ENCODE measurements around the gene ASF1A. TPM values are rescaled to one million over a fixed set of nuclear protein-coding genes. Genes with fewer than 3 reads are reported as not detected.

Gene ASF1A
- polyA plus RNA-seq, 4 donors: 35.5 to 46.0 (median 43.6) TPM

Other genes with a start within 250 kb of the ASF1A start
- 1 to 10 TPM; 5.7 to 9.6 (median 8.1) TPM for gene CEP85L, start 242.6 kb upstream of the ASF1A start, polyA plus RNA-seq (ENCODE audit: insufficient read length in 4 of 4)
- gene MCM9, start 41.0 kb downstream of the ASF1A start, polyA plus RNA-seq (ENCODE audit: insufficient read length in 4 of 4): 10 to 100 TPM; 22.6 to 25.4 (median 23.6) TPM
- gene FAM184A, start 184.5 kb downstream of the ASF1A start, polyA plus RNA-seq (ENCODE audit: insufficient read length in 4 of 4): 10 to 100 TPM in 3 of 4 donors, 1 to 10 TPM in 1; 9.3 to 13.2 (median 12.2) TPM